T-helper 22 cell (primary cell): ENCODE results near the gene EMP2.

Source experiments
- DNase-seq: peaks from one replicate; pipeline ENCODE4 v3.0.0-alpha.2; 2020; ENCODE audit warnings: low read depth

Gene EMP2

GRCh38 chr16:10485698-10486382 is 94.6 kb downstream of the EMP2 start:
- DNase-seq, result no peak

- DNase-seq, result no peak
These were observed 95.2 kb downstream of the EMP2 start for GRCh38 chr16:10485159-10485558.

GRCh38 chr16:10480151-10480550 is 100.2 kb downstream of the EMP2 start:
- no peak for DNase-seq
